ENCODE measurements around the gene PATE3. TPM values are rescaled to one million over a fixed set of nuclear protein-coding genes. Genes with fewer than 3 reads are reported as not detected.

Gene PATE3, protein sequence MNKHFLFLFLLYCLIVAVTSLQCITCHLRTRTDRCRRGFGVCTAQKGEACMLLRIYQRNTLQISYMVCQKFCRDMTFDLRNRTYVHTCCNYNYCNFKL
- total RNA-seq (not detected in 2 replicates), polyA plus RNA-seq (not detected in 2 replicates)

DNA sequence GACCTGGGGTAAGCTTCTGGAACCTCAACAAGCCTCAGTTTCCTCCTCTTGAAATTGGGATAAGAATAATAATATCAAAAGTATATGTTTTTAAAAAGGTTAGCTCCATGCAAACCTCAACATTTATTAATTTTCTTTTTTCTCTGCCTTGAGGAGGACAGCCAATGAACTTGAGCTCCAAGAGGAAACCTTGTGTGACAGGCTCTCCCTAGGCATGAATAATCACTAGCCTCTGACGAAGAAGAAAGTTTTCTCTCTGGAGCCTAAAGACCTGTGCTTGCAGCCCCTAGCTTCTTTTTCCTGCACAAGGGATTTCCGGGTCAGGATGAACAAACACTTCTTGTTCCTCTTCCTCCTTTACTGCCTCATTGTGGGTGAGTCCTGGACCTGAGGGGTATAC lies at the start of gene PATE3:
PATE3 (plus strand) TSS at position 301 of the 400 bp plus-strand sequence; CDS start at position 326, 25 bp downstream.
- H3K4me3 ChIP-seq = no peak within 1 kb of the TSS
- H3K27me3 ChIP-seq = no peaks in the 10 kb centered on the region
- DNase-seq (ENCODE audit: low read depth in 1 of 2, low spot score in 1 of 2) = no peak
- TF ChIP-seq, protein P1, sequence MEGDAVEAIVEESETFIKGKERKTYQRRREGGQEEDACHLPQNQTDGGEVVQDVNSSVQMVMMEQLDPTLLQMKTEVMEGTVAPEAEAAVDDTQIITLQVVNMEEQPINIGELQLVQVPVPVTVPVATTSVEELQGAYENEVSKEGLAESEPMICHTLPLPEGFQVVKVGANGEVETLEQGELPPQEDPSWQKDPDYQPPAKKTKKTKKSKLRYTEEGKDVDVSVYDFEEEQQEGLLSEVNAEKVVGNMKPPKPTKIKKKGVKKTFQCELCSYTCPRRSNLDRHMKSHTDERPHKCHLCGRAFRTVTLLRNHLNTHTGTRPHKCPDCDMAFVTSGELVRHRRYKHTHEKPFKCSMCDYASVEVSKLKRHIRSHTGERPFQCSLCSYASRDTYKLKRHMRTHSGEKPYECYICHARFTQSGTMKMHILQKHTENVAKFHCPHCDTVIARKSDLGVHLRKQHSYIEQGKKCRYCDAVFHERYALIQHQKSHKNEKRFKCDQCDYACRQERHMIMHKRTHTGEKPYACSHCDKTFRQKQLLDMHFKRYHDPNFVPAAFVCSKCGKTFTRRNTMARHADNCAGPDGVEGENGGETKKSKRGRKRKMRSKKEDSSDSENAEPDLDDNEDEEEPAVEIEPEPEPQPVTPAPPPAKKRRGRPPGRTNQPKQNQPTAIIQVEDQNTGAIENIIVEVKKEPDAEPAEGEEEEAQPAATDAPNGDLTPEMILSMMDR (IDR thresholded peaks at IDR 0.05; ENCODE audit: low read depth, low read length) = no peak
- H3K9me3 ChIP-seq (ENCODE audit: low read depth) = no peaks in the 10 kb centered on the region
- H3K27ac ChIP-seq = no peak within 1 kb of the TSS
- no peaks in the 10 kb centered on the region for H3K36me3 ChIP-seq
- no peaks in the 10 kb centered on the region for H3K4me1 ChIP-seq (ENCODE audit: low read depth)

DNA sequence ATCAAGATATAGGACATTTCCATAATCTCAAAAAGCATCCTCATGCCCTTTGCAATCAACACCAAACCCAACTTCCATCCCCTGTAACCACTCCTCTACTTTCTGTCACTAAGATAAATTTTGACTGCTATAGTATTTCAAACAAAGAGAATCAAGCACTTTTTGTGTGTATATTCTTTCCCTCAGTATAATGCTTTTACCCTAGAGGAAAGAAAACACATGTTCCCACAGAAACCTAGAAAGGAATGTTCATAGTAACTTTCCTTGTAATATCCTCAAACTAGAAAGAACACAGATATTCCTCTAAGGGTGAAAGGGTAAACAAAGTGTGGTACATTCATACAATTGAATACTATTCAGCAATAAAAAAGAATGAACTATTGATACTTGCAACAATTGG lies 47.3 kb upstream of the PATE3 start:
- DNase-seq (ENCODE audit: low read depth in 1 of 2, low spot score in 1 of 2) = no peak
- H3K27ac ChIP-seq = no peak overlapping the region
- no peaks in the 10 kb centered on the region for H3K36me3 ChIP-seq
- H3K4me3 ChIP-seq = no peak overlapping the region
- H3K27me3 ChIP-seq = peaks cover 13% of the 10 kb centered on the region
- TF ChIP-seq, protein P1 (IDR thresholded peaks at IDR 0.05; ENCODE audit: low read depth, low read length) = no peak
- no peaks in the 10 kb centered on the region for H3K4me1 ChIP-seq (ENCODE audit: low read depth)
- no peaks in the 10 kb centered on the region for H3K9me3 ChIP-seq (ENCODE audit: low read depth)

DNA sequence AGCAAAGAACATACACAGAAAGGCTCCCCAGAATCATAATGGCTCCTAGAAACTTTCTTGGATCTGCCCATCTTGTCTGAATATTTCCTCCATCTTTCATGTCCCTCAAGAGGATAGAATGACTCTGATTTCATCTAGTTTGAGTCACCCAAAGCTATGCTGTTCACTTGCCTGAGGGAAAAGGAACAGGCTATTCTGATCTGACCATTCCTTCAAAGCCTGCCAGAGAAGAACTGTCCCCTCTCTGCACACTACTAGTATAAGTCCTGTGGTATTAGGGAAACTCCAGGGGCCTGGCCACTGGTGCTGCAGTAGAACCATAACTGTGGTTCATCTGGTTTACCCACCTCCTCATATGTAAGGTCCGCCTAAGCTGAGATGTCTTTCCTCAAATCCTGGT lies 44.2 kb upstream of the PATE3 start:
- Histone ChIP-seq H3K27ac (no peak overlapping the region), H3K9me3 (ENCODE audit: low read depth) (no peaks in the 10 kb centered on the region), H3K4me1 (ENCODE audit: low read depth) (no peaks in the 10 kb centered on the region), H3K27me3 (peaks cover 27% of the 10 kb centered on the region), H3K36me3 (no peaks in the 10 kb centered on the region), H3K4me3 (no peak overlapping the region)
- TF ChIP-seq, protein P1 (IDR thresholded peaks at IDR 0.05; ENCODE audit: low read depth, low read length) = no peak
- DNase-seq (ENCODE audit: low read depth in 1 of 2, low spot score in 1 of 2) = no peak

DNA sequence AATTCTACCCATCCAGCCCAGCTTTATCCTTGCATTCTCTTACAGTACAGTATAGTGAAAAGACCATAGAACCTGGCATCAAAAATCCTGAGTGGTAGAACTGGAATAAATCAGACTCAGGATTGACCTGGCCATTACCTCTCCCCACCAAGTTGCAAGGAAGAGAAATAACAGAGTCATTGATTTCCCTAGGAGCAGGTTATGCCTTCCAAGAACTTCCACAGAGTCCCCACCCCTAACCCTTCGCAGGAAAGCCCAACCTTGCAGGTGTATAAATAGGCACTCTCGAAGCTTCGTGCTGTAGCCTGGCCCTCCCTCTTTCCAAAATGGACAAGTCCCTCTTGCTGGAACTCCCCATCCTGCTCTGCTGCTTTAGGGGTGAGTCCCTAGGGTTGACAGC lies 41.9 kb upstream of the PATE3 start, which contains the start of gene PATE1:
PATE1 (plus strand) TSS at position 301 of the 400 bp plus-strand sequence; CDS start at position 327, 26 bp downstream.
- no peak for DNase-seq (ENCODE audit: low read depth in 1 of 2, low spot score in 1 of 2)
- no peak within 1 kb of the TSS for H3K4me3 ChIP-seq
- peaks cover 30% of the 10 kb centered on the region for H3K27me3 ChIP-seq
- H3K27ac ChIP-seq = no peak within 1 kb of the TSS
- no peaks in the 10 kb centered on the region for H3K36me3 ChIP-seq
- TF ChIP-seq, protein P1 (IDR thresholded peaks at IDR 0.05; ENCODE audit: low read depth, low read length) = no peak
- H3K9me3 ChIP-seq (ENCODE audit: low read depth) = no peaks in the 10 kb centered on the region
- no peaks in the 10 kb centered on the region for H3K4me1 ChIP-seq (ENCODE audit: low read depth)

DNA sequence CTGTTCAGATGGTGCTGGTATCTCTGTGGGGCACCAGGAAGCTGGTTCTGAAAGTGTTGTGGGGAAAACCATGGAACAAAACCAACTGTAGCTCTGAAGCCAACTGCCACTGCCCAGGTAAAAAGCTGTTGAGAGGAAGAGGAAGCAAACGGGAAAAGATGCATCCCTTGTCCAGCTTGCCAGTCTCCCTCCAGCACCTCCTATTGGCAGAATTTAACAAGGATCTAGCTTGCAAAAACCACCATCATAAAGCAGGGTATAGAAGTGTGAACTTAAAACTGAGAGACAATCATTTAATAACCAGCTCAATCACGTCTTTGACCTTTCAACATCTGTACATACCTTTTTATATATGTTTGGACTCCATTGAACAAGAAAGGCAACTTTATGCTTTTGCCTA lies 37.3 kb upstream of the PATE3 start:
- Histone ChIP-seq H3K4me1 (ENCODE audit: low read depth) (no peaks in the 10 kb centered on the region), H3K36me3 (no peaks in the 10 kb centered on the region), H3K4me3 (no peak overlapping the region), H3K27ac (no peak overlapping the region), H3K27me3 (peaks cover 29% of the 10 kb centered on the region), H3K9me3 (ENCODE audit: low read depth) (no peaks in the 10 kb centered on the region)
- DNase-seq (ENCODE audit: low read depth in 1 of 2, low spot score in 1 of 2) = no peak
- TF ChIP-seq, protein P1 (IDR thresholded peaks at IDR 0.05; ENCODE audit: low read depth, low read length) = no peak
